HG03139 (cell line): ENCODE data around the gene KIF6.

ENCODE experiments used
- ATAC-seq: cut with Tn5 transposase; IDR thresholded peaks from one replicate; pipeline ENCODE4 v1.9.1; 2021; ENCODE audit not compliant: unreplicated experiment

The KIF6 gene

GRCh38 chr6:39393075-39393474 lies 332.1 kb downstream of the KIF6 start:
- no peak for ATAC-seq

- no peak for ATAC-seq
Observed at GRCh38 chr6:39391182-39391581, 334.0 kb downstream of the KIF6 start.

GRCh38 chr6:39389484-39389767 lies 335.8 kb downstream of the KIF6 start:
- no peak for ATAC-seq

- no peak for ATAC-seq
Observed at GRCh38 chr6:39388606-39389483, 336.4 kb downstream of the KIF6 start.

- no peak for ATAC-seq
Observed at GRCh38 chr6:39387785-39388184, 337.4 kb downstream of the KIF6 start.

DNA sequence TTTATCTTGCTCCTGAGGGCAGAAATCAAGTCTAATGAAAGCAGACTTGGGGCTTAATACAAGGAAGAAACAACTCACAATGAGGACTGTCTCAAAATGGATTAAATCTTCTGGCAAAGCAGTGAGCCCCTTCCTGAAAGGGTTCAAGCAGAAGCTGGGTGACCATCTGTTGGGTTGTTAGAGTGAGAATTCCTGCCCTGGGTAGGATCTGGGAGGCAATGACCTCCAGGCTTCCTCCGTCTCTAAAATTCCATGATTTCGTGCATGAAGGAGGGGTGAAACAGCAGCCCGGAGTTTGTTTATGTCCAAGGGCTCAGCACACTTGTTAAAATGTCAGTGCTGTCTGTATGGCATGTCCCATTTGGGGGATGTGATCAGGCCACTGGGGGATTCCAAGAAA lies 338.7 kb downstream of the KIF6 start:
- ATAC-seq = no peak

GRCh38 chr6:39381550-39382140 lies 343.6 kb downstream of the KIF6 start:
- ATAC-seq = no peak

- ATAC-seq = no peak
Observed at GRCh38 chr6:39380837-39381549, 344.2 kb downstream of the KIF6 start.

DNA sequence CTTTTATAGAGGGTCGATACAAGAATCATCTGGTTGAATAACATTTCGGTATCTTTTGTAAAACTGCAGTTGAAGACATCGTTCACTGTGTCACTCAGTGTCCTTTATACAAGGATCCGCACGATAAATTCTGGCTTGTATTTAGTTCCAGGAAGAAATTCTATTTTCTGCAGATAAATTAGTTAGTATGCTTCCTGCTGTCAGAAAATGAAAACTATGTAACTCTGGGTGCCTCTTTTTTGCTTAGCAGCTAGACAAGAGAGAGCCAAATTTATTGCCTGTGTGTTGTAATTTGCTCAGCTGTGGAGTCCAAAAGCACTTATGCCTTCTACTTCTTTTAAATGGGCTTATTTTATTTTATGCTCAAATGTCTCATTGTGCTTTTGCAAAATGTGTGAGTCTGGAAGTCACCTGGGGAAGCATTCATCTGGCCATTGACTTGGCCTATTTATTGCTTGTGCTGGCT lies 346.2 kb downstream of the KIF6 start:
- no peak for ATAC-seq

DNA sequence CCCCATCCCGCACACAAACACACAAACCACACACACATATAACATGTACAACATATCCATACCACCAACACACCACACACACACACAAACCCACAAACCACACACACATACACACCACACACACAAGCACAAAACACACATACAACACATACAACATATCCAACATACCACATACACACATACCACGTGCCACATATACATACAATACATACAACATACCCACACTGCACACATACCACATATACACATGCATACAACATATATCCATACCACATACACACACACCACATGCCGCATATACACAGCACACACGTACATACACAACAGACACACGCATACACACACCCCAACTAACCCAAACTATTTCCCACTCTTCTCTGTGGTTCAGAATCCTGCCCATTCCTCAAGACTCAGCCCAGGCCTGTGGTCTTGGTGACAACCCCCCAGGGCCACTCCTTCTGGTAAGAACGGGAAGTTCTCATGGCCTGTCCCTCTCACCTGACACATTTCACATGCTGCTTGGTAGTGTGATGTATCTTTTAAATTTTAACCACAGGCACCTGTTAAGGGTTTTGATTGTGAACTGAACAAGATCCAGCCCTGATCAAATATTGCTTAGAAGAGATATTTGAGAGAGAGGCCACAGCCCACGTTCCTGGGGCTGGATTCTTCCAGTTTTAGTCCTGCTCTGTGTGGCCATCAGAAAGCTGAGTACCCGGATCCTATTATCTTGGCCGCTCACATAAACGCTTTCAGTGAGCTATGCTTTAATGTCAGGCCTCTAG lies 346.8 kb downstream of the KIF6 start:
- ATAC-seq = no peak

- ATAC-seq = no peak
Observed at GRCh38 chr6:39377539-39377950, 347.7 kb downstream of the KIF6 start.

DNA sequence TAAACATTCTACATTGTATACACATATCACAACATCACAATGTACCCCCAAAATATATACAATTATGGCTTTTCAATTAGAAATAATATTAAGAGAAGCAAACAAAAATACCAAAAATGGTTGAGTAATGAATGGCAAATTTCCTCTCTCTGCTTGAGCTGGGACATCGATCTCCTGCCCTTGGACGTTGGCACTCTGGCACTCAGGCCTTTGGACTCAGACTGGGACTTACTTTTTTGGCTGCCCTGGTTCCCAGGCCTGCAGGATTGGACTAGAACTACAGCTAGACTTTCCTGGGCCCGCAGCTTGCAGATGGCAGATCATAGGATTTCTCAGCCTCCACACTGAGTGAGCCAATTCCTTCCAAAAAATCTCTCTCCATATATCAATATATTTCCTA lies 349.8 kb downstream of the KIF6 start:
- ATAC-seq = no peak

DNA sequence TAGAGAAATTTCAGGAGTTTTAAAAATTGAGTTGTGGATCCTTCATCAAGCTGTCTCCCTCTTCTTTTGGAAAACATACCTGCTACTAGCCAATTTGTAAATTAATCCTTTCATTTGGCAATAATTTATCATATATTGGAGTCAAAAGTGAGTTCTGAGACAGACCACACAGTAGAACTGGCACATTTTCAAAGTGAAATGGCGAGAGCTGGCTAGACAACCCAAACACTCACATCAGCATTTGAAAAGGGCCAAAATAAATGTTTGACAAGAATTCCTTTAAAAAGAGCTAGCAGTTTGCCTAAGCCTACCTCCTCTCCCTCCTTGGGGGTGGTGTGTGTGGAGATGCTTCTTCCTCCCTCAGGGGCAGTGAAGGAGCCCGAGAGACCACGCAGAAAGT lies 354.8 kb downstream of the KIF6 start:
- ATAC-seq = no peak

DNA sequence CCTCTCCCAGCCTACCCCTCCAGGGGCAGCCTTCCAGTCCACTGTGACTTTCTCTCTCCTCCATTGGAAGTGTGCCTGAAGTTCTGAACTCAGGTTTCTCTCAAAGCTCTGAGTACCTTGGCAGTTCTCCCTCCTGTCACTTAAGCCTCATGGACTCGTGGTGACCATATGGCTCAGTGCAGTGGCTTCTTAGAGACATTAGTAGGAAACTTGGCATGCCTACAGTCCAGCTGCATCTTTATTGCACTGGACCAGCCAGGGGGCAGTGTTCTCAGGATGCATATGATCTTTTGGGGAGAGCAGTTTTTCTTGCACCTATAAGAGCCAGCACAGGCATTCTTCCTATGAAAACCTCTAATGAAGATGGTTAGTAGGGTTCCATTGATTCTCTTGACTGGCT lies 355.2 kb downstream of the KIF6 start:
- ATAC-seq = no peak

GRCh38 chr6:39367700-39368099 lies 357.5 kb downstream of the KIF6 start:
- ATAC-seq = no peak

DNA sequence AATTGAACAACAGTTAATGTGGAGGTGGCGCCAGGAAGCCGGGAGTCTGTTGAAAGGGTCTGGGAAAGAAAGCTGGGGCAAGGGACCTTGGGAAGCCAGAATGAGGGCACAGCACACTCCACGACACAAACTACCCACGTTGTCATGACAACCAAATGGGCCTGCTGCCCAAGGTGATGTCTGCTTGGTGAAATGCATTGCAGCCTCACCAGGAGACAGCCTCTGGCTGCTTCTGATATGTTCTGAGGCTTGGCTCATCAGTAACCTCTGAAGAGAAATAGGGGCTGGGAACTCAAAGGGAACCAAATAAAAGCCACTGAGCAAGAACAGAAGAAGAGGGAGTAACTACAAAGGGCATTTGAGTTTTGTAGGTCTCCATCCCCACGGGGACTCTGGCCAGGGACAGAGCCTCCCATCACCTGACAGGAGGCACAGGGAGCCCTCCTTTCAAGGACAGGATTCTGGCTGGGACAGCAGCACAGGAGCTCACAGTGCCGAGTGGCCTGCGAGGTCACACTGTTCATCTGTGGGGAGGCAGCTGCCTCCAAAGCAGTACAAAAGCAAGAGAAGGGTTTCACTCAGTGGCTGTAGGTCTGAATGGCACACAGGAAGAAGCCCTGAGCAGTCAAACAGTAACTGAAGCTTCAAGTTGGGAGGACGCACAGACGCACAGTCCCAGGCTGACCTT lies 358.1 kb downstream of the KIF6 start:
- ATAC-seq = no peak

- no peak for ATAC-seq
Observed at GRCh38 chr6:39365281-39366074, 359.7 kb downstream of the KIF6 start.

GRCh38 chr6:39363280-39363679 lies 361.9 kb downstream of the KIF6 start:
- no peak for ATAC-seq

GRCh38 chr6:39362487-39362865 lies 362.7 kb downstream of the KIF6 start:
- ATAC-seq = no peak
